IPS-18c (cell line): Measurements from ENCODE around the gene WNT7B.

Source experiments
- H3K4me3 ChIP-seq: 2 replicates; pipeline ENCODE4 v1.7.0; 2013; ENCODE audit warnings: low read depth, mild to moderate bottlenecking, low read length, moderate library complexity; ENCODE audit not compliant: insufficient read depth
- H3K9me3 ChIP-seq: one replicate; pipeline ENCODE4 v1.6.1; 2013; ENCODE audit warnings: mild to moderate bottlenecking, low read length, moderate library complexity; ENCODE audit not compliant: control insufficient read depth, insufficient read depth

Gene WNT7B

GRCh38 chr22:45949258-45949870 is 27.6 kb downstream of the WNT7B start:
- Histone ChIP-seq H3K9me3 (no peaks in the 10 kb centered on the region), H3K4me3 (no peak overlapping the region)

GRCh38 chr22:45948081-45948648 is 28.8 kb downstream of the WNT7B start:
- H3K4me3 ChIP-seq = no peak overlapping the region
- no peaks in the 10 kb centered on the region for H3K9me3 ChIP-seq

- Histone ChIP-seq H3K9me3 (no peaks in the 10 kb centered on the region), H3K4me3 (no peak overlapping the region)
Measured at GRCh38 chr22:45946805-45947600, 30.0 kb downstream of the WNT7B start.

- no peak overlapping the region for H3K4me3 ChIP-seq
- H3K9me3 ChIP-seq = no peaks in the 10 kb centered on the region
Measured at GRCh38 chr22:45945621-45946106, 31.3 kb downstream of the WNT7B start.

GRCh38 chr22:45942787-45943493 is 34.0 kb downstream of the WNT7B start:
- H3K9me3 ChIP-seq = no peaks in the 10 kb centered on the region
- no peak overlapping the region for H3K4me3 ChIP-seq

- H3K9me3 ChIP-seq = no peaks in the 10 kb centered on the region
- no peak overlapping the region for H3K4me3 ChIP-seq
Measured at GRCh38 chr22:45942344-45942743, 34.6 kb downstream of the WNT7B start.

- Histone ChIP-seq H3K9me3 (peaks cover 2% of the 10 kb centered on the region), H3K4me3 (no peak overlapping the region)
Measured at GRCh38 chr22:45938913-45939312, 38.0 kb downstream of the WNT7B start.

- H3K4me3 ChIP-seq = no peak overlapping the region
- H3K9me3 ChIP-seq = peaks cover 2% of the 10 kb centered on the region
Measured at GRCh38 chr22:45937960-45938359, 39.0 kb downstream of the WNT7B start.

GRCh38 chr22:45935573-45935972 is 41.4 kb downstream of the WNT7B start:
- H3K9me3 ChIP-seq = peaks cover 2% of the 10 kb centered on the region
- no peak overlapping the region for H3K4me3 ChIP-seq

GRCh38 chr22:45934659-45935341 is 42.2 kb downstream of the WNT7B start:
- H3K4me3 ChIP-seq = no peak overlapping the region

GRCh38 chr22:45934168-45934564 is 42.8 kb downstream of the WNT7B start:
- no peak overlapping the region for H3K4me3 ChIP-seq
- peaks cover 2% of the 10 kb centered on the region for H3K9me3 ChIP-seq

More at GRCh38 chr22:45934659-45935341, 42.2 kb downstream of the WNT7B start:
- H3K9me3 ChIP-seq = peaks cover 2% of the 10 kb centered on the region

- peaks cover 2% of the 10 kb centered on the region for H3K9me3 ChIP-seq
- H3K4me3 ChIP-seq = no peak overlapping the region
Measured at GRCh38 chr22:45933506-45934167, 43.3 kb downstream of the WNT7B start.

- Histone ChIP-seq H3K4me3 (no peak overlapping the region), H3K9me3 (peaks cover 2% of the 10 kb centered on the region)
Measured at GRCh38 chr22:45932071-45932470, 44.9 kb downstream of the WNT7B start.

GRCh38 chr22:45931042-45931441 is 45.9 kb downstream of the WNT7B start:
- H3K9me3 ChIP-seq = no peaks in the 10 kb centered on the region
- H3K4me3 ChIP-seq = no peak overlapping the region

- H3K9me3 ChIP-seq = no peaks in the 10 kb centered on the region
- H3K4me3 ChIP-seq = no peak overlapping the region
Measured at GRCh38 chr22:45930324-45930723, 46.6 kb downstream of the WNT7B start.

- no peaks in the 10 kb centered on the region for H3K9me3 ChIP-seq
- no peak overlapping the region for H3K4me3 ChIP-seq
Measured at GRCh38 chr22:45929649-45930048, 47.3 kb downstream of the WNT7B start.
